ENCODE results near the gene RAB44. TPM values are rescaled to one million over a fixed set of nuclear protein-coding genes. Genes with fewer than 3 reads are reported as not detected.

The RAB44 gene
- total and polyA plus RNA-seq, 8 donors: 0.06 to 0.37 (median 0.15) TPM

DNA sequence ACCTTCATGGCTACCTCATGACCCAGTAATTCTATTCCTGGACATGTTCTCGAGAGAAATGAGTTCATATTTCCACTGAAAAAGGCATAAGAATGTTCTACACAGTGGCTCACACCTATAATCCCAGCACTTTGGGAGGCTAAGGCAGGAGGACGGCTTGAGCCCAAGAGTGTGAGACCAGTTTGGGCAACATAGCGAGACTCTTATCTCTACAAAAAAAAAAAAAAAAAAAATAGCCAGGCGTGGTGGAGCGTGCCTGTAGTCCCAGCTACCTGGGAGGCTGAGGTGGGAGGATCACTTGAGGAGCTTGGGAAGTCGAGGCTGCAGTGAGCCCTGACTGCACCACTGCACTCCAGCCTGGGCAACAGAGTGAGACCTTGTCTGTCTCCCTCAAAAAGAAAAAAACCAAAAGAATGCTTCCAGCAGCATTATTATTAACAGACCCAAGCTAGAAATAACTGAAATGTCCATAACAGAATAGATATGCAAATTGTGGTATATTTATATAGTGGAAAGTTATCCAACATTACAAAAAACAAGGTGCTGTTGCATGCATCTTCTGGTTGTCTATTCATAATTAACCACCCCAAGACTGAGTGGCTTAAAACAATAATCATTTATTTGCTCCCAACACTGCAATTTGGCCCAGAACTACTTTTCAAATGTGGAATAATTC lies 9.4 kb upstream of the RAB44 start:
- peaks cover 3 to 51% of the 10 kb centered on the region in 2 donors for H3K4me1 ChIP-seq
- TF ChIP-seq, protein P1, sequence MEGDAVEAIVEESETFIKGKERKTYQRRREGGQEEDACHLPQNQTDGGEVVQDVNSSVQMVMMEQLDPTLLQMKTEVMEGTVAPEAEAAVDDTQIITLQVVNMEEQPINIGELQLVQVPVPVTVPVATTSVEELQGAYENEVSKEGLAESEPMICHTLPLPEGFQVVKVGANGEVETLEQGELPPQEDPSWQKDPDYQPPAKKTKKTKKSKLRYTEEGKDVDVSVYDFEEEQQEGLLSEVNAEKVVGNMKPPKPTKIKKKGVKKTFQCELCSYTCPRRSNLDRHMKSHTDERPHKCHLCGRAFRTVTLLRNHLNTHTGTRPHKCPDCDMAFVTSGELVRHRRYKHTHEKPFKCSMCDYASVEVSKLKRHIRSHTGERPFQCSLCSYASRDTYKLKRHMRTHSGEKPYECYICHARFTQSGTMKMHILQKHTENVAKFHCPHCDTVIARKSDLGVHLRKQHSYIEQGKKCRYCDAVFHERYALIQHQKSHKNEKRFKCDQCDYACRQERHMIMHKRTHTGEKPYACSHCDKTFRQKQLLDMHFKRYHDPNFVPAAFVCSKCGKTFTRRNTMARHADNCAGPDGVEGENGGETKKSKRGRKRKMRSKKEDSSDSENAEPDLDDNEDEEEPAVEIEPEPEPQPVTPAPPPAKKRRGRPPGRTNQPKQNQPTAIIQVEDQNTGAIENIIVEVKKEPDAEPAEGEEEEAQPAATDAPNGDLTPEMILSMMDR (IDR thresholded peaks at IDR 0.05): no peak
- H3K27me3 ChIP-seq: no peaks in the 10 kb centered on the region
- ATAC-seq (no peak), DNase-seq (no peak)
- H3K36me3 ChIP-seq: peaks cover 0 to 51% of the 10 kb centered on the region in 2 donors
- no peaks in the 10 kb centered on the region for H3K9me3 ChIP-seq
- intact Hi-C loops (cut with DNase I): no loop called here
- no peak overlapping the region for H3K27ac ChIP-seq
- H3K4me3 ChIP-seq: no peak overlapping the region

DNA sequence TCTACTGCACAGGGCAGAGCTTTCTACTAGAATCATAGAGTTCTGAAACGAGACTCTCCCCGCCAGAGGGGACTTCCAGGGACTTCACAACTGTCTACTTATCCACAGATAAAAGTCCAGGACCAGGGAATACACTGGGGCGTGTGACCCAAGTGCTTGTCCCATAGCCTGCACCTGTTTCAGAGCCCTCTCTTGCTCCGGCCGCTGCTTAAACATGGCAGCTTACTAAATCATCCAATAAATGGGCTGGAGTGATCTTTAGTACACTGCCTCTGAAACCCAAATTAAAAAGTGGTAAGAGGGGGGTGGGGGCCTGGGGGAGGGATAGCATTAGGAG lies 8.9 kb upstream of the RAB44 start:
- H3K36me3 ChIP-seq: peaks cover 0 to 46% of the 10 kb centered on the region in 2 donors
- H3K4me3 ChIP-seq: no peak overlapping the region
- ATAC-seq: no peak
- intact Hi-C loops (cut with DNase I): no loop called here
- TF ChIP-seq, protein P1 (IDR thresholded peaks at IDR 0.05): no peak
- H3K27me3 ChIP-seq: no peaks in the 10 kb centered on the region
- no peak overlapping the region for H3K27ac ChIP-seq
- no peak for DNase-seq
- no peaks in the 10 kb centered on the region for H3K9me3 ChIP-seq
- peaks cover 0 to 48% of the 10 kb centered on the region in 2 donors for H3K4me1 ChIP-seq

DNA sequence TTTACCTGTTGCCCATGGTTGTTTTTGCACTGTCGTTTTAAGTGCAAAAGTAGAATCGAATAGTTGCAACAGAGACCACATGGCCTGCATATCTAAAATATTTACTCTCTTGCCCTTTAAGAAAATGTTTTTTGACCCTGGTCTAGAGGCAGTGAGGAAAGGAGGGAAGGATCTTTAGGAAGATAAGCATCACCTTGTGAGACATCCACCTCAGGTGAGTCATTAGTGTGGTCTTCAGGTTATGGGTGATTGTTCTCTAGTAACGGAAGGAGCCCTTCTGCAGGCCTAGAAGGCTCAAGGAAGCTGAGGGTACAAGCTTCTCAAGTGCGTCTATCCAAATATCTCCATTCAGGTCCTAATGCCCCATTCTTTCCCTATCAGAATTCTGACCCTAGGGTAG lies 6.6 kb upstream of the RAB44 start:
- Histone ChIP-seq H3K4me1 (peaks cover 0 to 25% of the 10 kb centered on the region in 2 donors), H3K27me3 (no peaks in the 10 kb centered on the region), H3K27ac (no peak overlapping the region), H3K36me3 (peaks cover 0 to 22% of the 10 kb centered on the region in 2 donors), H3K4me3 (no peak overlapping the region), H3K9me3 (no peaks in the 10 kb centered on the region)
- intact Hi-C loops (cut with DNase I): no loop called here
- DNase-seq (no peak), ATAC-seq (no peak)
- TF ChIP-seq, protein P1 (IDR thresholded peaks at IDR 0.05): no peak

DNA sequence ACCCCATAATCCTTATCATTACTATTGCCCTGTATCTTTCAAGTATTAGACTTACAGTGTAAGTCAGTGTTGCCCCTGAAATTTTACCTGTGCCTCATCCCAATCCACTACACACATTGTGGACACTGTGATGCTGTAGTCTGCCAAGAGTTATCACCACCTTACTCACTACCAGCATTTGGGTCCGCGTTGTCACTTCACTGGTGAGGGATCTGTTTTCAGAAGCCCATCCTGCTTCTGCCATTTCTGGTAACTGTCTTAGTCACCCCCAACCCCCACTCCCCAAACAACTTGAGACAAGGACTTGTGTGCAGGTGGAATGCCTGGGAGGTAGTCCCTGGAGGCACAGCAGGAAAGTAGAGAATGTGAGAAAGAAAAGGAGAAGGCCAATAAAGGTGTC lies 6.0 kb upstream of the RAB44 start:
- H3K4me3 ChIP-seq: no peak overlapping the region
- DNase-seq: no peak
- peak overlapping the region in 1 of 2 donors; percentile 53 for H3K27ac ChIP-seq
- TF ChIP-seq, protein P1 (IDR thresholded peaks at IDR 0.05): no peak
- H3K4me1 ChIP-seq: peaks cover 0 to 19% of the 10 kb centered on the region in 2 donors
- no peaks in the 10 kb centered on the region for H3K9me3 ChIP-seq
- intact Hi-C loops (cut with DNase I): no loop called here
- H3K36me3 ChIP-seq: peaks cover 0 to 16% of the 10 kb centered on the region in 2 donors
- no peak for ATAC-seq
- H3K27me3 ChIP-seq: no peaks in the 10 kb centered on the region

DNA sequence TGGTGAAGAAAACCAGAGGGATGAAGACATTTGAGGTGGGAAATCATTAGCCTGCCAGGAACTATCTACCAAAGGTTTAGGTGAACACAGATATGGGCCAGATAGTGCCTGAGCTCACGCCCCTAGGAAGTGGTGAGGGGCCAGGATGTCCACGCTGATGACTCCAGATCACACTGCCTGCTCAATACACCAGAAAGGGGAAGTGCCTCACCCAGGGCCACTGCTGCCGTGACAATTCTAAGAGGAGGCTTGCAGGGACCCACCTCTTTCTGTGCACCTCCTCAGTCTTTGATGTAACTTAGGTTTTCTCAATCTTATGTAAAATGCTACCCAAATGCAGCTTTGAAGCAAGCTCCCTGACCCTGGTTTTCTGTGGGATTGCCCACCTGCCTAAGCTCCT lies 5.4 kb upstream of the RAB44 start:
- intact Hi-C loops (cut with DNase I): no loop called here
- ATAC-seq: peak; percentile 45
- Histone ChIP-seq H3K9me3 (no peaks in the 10 kb centered on the region), H3K4me3 (no peak overlapping the region), H3K36me3 (peaks cover 0 to 11% of the 10 kb centered on the region in 2 donors), H3K4me1 (peaks cover 0 to 20% of the 10 kb centered on the region in 2 donors), H3K27me3 (no peaks in the 10 kb centered on the region), H3K27ac (peak overlapping the region in 1 of 2 donors; percentile 53)
- no peak for DNase-seq
- TF ChIP-seq, protein P1 (IDR thresholded peaks at IDR 0.05): no peak

All from left lung (tissue), 10 donors.